ENCODE measurements around the gene GHRHR. TPM values are rescaled to one million over a fixed set of nuclear protein-coding genes. Genes with fewer than 3 reads are reported as not detected.

GHRHR gene
- total RNA-seq, 4 donors from 2014 or later: not detected

DNA sequence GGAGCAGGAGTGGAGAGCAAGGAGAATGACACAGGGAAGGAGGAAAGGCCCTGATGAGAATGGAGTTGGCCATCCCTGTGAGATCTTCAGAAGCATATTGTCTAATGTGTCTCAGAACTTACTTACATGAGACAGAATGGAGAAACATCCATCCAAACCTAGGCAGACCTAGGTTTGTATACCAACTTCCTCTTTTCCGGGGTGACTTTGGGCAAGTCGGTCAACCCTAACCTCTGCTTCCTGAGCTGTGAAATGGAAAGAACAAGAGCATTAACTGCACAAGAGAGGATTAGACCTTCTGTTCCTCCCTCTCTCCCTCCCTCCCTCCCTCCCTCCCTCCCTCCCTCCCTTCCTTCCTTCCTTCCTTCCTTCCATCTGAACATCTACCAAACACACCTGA lies 4.5 kb downstream of the GHRHR start:
- TF ChIP-seq, protein P1, sequence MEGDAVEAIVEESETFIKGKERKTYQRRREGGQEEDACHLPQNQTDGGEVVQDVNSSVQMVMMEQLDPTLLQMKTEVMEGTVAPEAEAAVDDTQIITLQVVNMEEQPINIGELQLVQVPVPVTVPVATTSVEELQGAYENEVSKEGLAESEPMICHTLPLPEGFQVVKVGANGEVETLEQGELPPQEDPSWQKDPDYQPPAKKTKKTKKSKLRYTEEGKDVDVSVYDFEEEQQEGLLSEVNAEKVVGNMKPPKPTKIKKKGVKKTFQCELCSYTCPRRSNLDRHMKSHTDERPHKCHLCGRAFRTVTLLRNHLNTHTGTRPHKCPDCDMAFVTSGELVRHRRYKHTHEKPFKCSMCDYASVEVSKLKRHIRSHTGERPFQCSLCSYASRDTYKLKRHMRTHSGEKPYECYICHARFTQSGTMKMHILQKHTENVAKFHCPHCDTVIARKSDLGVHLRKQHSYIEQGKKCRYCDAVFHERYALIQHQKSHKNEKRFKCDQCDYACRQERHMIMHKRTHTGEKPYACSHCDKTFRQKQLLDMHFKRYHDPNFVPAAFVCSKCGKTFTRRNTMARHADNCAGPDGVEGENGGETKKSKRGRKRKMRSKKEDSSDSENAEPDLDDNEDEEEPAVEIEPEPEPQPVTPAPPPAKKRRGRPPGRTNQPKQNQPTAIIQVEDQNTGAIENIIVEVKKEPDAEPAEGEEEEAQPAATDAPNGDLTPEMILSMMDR (IDR thresholded peaks at IDR 0.05; ENCODE audit: low read depth): no peak

- TF ChIP-seq, protein P1 (IDR thresholded peaks at IDR 0.05; ENCODE audit: low read depth): no peak
Measured at GRCh38 chr7:30968747-30969603, 5.2 kb downstream of the GHRHR start.

GRCh38 chr7:30969604-30969970 lies 5.8 kb downstream of the GHRHR start:
- TF ChIP-seq, protein P1 (IDR thresholded peaks at IDR 0.05; ENCODE audit: low read depth): no peak

GRCh38 chr7:30970074-30970473 lies 6.3 kb downstream of the GHRHR start:
- TF ChIP-seq, protein P1 (IDR thresholded peaks at IDR 0.05; ENCODE audit: low read depth): no peak

GRCh38 chr7:30970594-30971094 lies 6.9 kb downstream of the GHRHR start:
- TF ChIP-seq, protein P1 (IDR thresholded peaks at IDR 0.05; ENCODE audit: low read depth): no peak

DNA sequence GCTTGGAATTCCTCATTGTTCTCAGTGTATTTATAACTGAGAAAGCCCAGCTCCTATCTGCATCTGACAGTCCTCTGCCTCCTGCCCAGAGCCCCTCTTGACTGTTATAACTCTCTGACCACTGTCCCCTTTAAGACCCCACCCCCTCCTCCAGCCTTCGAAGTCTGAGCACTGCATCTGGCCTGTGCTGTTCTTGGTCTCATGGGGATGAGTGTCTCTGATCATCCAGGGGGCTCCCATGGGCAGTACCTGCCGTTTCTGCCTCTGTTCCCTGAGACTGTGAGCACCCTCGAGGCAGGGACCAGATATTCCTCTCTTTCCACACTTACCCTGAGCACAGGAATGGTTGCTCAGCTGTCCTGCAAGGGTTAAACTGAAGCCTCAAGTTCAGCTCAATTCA lies 7.7 kb downstream of the GHRHR start:
- TF ChIP-seq, protein P1 (IDR thresholded peaks at IDR 0.05; ENCODE audit: low read depth): no peak

GRCh38 chr7:30971840-30972563 lies 8.2 kb downstream of the GHRHR start:
- TF ChIP-seq, protein P1 (IDR thresholded peaks at IDR 0.05; ENCODE audit: low read depth): no peak
